Gastroesophageal sphincter (tissue), 4 donors: ENCODE measurements around the gene SGTA. TPM values are rescaled to one million over a fixed set of nuclear protein-coding genes. Genes with fewer than 3 reads are reported as not detected.

ENCODE experiments used
- ATAC-seq: fragments of 150-250 bp; one replicate; pipeline ENCODE4 v1.9.1; 2016; ENCODE audit warnings: mild to moderate bottlenecking, moderate library complexity
- H3K27ac ChIP-seq, 4 donors: fragments of 200-600 bp; sonication (generic) in 3 of 4; 1 replicate in 3 of 4; 2 replicates in 1 of 4; pipeline ENCODE4 v1.5.1; 2016 to 2019
- H3K27me3 ChIP-seq: fragments of 200-600 bp; sonication (generic); one replicate; pipeline ENCODE4 v1.5.1; 2019
- H3K36me3 ChIP-seq, 2 donors: fragments of 200-600 bp; sonication (generic); one replicate each; pipeline ENCODE4 v1.5.1; 2019; ENCODE audit warnings: control low read depth in 1 of 2
- H3K4me1 ChIP-seq, 3 donors: fragments of 200-600 bp; sonication (generic); 1 replicate in 2 of 3; 2 replicates in 1 of 3; pipeline ENCODE4 v1.5.1; 2016 to 2019; ENCODE audit warnings: control low read depth in 2 of 3
- H3K4me3 ChIP-seq, 2 donors: fragments of 200-600 bp; sonication (generic); one replicate each; pipeline ENCODE4 v1.5.1; 2019; ENCODE audit warnings: mild to moderate bottlenecking in 1 of 2, moderate library complexity in 1 of 2
- H3K9me3 ChIP-seq, 3 donors: fragments of 200-600 bp; sonication (generic); one replicate each; pipeline ENCODE4 v1.5.1; 2017 to 2019; ENCODE audit warnings: control low read depth in 2 of 3
- CTCF ChIP-seq, 4 experiments: fragments of 200-600 bp in 2 of 4; fragments of 450-650 bp in 2 of 4; sonication (generic) in 1 of 4; IDR thresholded peaks; one replicate each; pipeline ENCODE4 v1.5.1; 2017 to 2019; ENCODE audit warnings: antibody characterized with exemption in 4 of 4, mild to moderate bottlenecking in 2 of 4, moderate library complexity in 2 of 4
- EP300 ChIP-seq: sonication (generic); formaldehyde crosslinking; IDR thresholded peaks from one replicate; pipeline ENCODE4 v1.6.1; 2017; ENCODE audit warnings: antibody characterized with exemption, mild to moderate bottlenecking
- POLR2A ChIP-seq, 2 donors: fragments of 450-650 bp; IDR thresholded peaks; one replicate each; pipeline ENCODE4 v1.6.1; 2017; ENCODE audit warnings: antibody characterized with exemption in 2 of 2, mild to moderate bottlenecking in 2 of 2, moderate library complexity in 1 of 2
- POLR2AphosphoS5 ChIP-seq: sonication (generic); formaldehyde crosslinking; IDR thresholded peaks from one replicate; pipeline ENCODE4 v1.6.1; 2017; ENCODE audit warnings: antibody characterized with exemption
- WGBS, 2 donors: methylation state at CpG; one replicate each; pipeline ENCODE4 v1.1.5; 2018; ENCODE audit warnings: low coverage in 1 of 2; 5-methylcytosine and 5-hydroxymethylcytosine counted together
- total RNA-seq, 4 donors: library from RNA; depleted of rRNA; stranded (reverse); fragments of >200 nt; gene quantifications; one replicate each; pipeline ENCODE4 v1.1.0, GENCODE V29; 2016

The SGTA gene
- total RNA-seq, 4 donors from 2014 or later = 45.3 to 65.5 (median 47.2) TPM

GRCh38 chr19:2802826-2803225, 19.8 kb upstream of the SGTA start:
- TF ChIP-seq POLR2A (IDR thresholded peaks at IDR 0.05) (no peak), CTCF (IDR thresholded peaks at IDR 0.05) (no peak), EP300 (no peak), POLR2AphosphoS5 (no peak)
- H3K36me3 ChIP-seq = peaks cover 0 to 96% of the 10 kb centered on the region in 2 donors
- no peak for ATAC-seq

GRCh38 chr19:2800506-2800905, 17.4 kb upstream of the SGTA start:
- H3K4me3 ChIP-seq = no peak overlapping the region
- no peak overlapping the region for H3K27ac ChIP-seq
- TF ChIP-seq POLR2A (IDR thresholded peaks at IDR 0.05) (no peak), POLR2AphosphoS5 (no peak), CTCF (IDR thresholded peaks at IDR 0.05) (no peak), EP300 (no peak)
- H3K36me3 ChIP-seq = peaks cover 0 to 97% of the 10 kb centered on the region in 2 donors
- no peaks in the 10 kb centered on the region for H3K9me3 ChIP-seq
- 60% methylated on average over 1 of the region's 22 CpGs; no CpG with 5 or more reads in 1 of the 2 donors for WGBS, 2 donors
- H3K27me3 ChIP-seq = no peaks in the 10 kb centered on the region
- no peak for ATAC-seq
- H3K4me1 ChIP-seq = no peaks in the 10 kb centered on the region

More at GRCh38 chr19:2802826-2803225, 19.8 kb upstream of the SGTA start:
- no peaks in the 10 kb centered on the region for H3K9me3 ChIP-seq
- H3K27ac ChIP-seq = no peak overlapping the region
- no peaks in the 10 kb centered on the region for H3K27me3 ChIP-seq
- no peaks in the 10 kb centered on the region for H3K4me1 ChIP-seq
- WGBS, 2 donors = 91% methylated on average over 4 to 15 of the region's 17 CpGs
- H3K4me3 ChIP-seq = no peak overlapping the region

- peaks cover 0 to 98% of the 10 kb centered on the region in 2 donors for H3K36me3 ChIP-seq
- H3K27me3 ChIP-seq = no peaks in the 10 kb centered on the region
- no peak overlapping the region for H3K4me3 ChIP-seq
- no peaks in the 10 kb centered on the region for H3K9me3 ChIP-seq
- H3K27ac ChIP-seq = no peak overlapping the region
- TF ChIP-seq EP300 = no peak
- no peak for TF ChIP-seq POLR2AphosphoS5
- TF ChIP-seq CTCF (IDR thresholded peaks at IDR 0.05) = no peak
- no peak for TF ChIP-seq POLR2A (IDR thresholded peaks at IDR 0.05)
- WGBS, 2 donors = 95 to 100% methylated on average over 9 to 15 of the region's 41 CpGs
- no peak for ATAC-seq
- no peaks in the 10 kb centered on the region for H3K4me1 ChIP-seq
Observed at GRCh38 chr19:2799273-2800020, 16.4 kb upstream of the SGTA start.

- TF ChIP-seq CTCF (IDR thresholded peaks at IDR 0.05) = no peak
- no peak for TF ChIP-seq POLR2A (IDR thresholded peaks at IDR 0.05)
- TF ChIP-seq EP300 = no peak
- no peak for TF ChIP-seq POLR2AphosphoS5
- Histone ChIP-seq H3K9me3 (no peaks in the 10 kb centered on the region), H3K4me3 (no peak overlapping the region), H3K27me3 (no peaks in the 10 kb centered on the region), H3K27ac (no peak overlapping the region), H3K36me3 (peaks cover 0 to 99% of the 10 kb centered on the region in 2 donors), H3K4me1 (no peaks in the 10 kb centered on the region)
- 69 to 90% methylated on average over 2 to 4 of the region's 7 CpGs for WGBS, 2 donors
- ATAC-seq = no peak
Observed at GRCh38 chr19:2798733-2799132, 15.7 kb upstream of the SGTA start.

GRCh38 chr19:2798158-2798685, 15.1 kb upstream of the SGTA start:
- no peaks in the 10 kb centered on the region for H3K27me3 ChIP-seq
- WGBS, 2 donors = 90 to 100% methylated on average over 4 to 5 of the region's 16 CpGs
- H3K9me3 ChIP-seq = no peaks in the 10 kb centered on the region
- H3K27ac ChIP-seq = no peak overlapping the region
- TF ChIP-seq POLR2A (IDR thresholded peaks at IDR 0.05) (no peak), POLR2AphosphoS5 (no peak), CTCF (IDR thresholded peaks at IDR 0.05) (no peak), EP300 (no peak)
- H3K4me1 ChIP-seq = no peaks in the 10 kb centered on the region
- no peak overlapping the region for H3K4me3 ChIP-seq
- ATAC-seq = no peak
- peaks cover 0 to 99% of the 10 kb centered on the region in 2 donors for H3K36me3 ChIP-seq
